IMR-90 (cell line): ENCODE results near the gene FBXL7. TPM values are rescaled to one million over a fixed set of nuclear protein-coding genes. Genes with fewer than 3 reads are reported as not detected.

Source experiments
- ATAC-seq: fragments of 200-7000 bp; cut with Tn5 transposase; 2 replicates; pipeline ENCODE4 v1.9.1; 2020; ENCODE audit warnings: low read depth, mild to moderate bottlenecking, moderate library complexity
- BruUV-seq: library from RNA; stranded (reverse); fragments of 400-500 nt; replicated peaks from 2 replicates; lab custom pipeline; 2021; lab: Mats Ljungman, UMichigan
- CTCF ChIA-PET: fragments of 300-600 bp; formaldehyde crosslinking; extraction: SDS; loops from one replicate; lab custom pipeline; 2021; ENCODE audit warnings: antibody characterized with exemption; lab: Yijun Ruan, JAX
- POLR2A ChIA-PET: fragments of 300-600 bp; sonication (Branson Sonifier 250); formaldehyde crosslinking; loops from one replicate; lab custom pipeline; 2022; ENCODE audit warnings: antibody characterized with exemption; ENCODE audit not compliant: unreplicated experiment; lab: Charles Lee
- DNase-seq: peaks from one replicate; pipeline ENCODE4 v3.0.0; 2013
- H2AFZ ChIP-seq: replicated peaks from 2 replicates; pipeline ENCODE3; 2013; ENCODE audit warnings: low read length, mild to moderate bottlenecking; ENCODE audit not compliant: poor library complexity
- H2AK5ac ChIP-seq: 2 replicates; pipeline ENCODE4 v1.6.1; 2013; ENCODE audit warnings: low read depth, low read length, inconsistent platforms
- H2AK9ac ChIP-seq: replicated peaks from 2 replicates; pipeline ENCODE3; 2013; ENCODE audit warnings: mild to moderate bottlenecking, low read depth, low read length, moderate library complexity; ENCODE audit not compliant: poor library complexity
- H2BK120ac ChIP-seq: 2 replicates; pipeline ENCODE4 v1.6.1; 2013; ENCODE audit warnings: low read depth, low read length, inconsistent platforms
- H2BK15ac ChIP-seq: 3 replicates; pipeline ENCODE4 v1.6.1; 2013; ENCODE audit warnings: low read depth, low read length, inconsistent platforms
- H2BK20ac ChIP-seq: 2 replicates; pipeline ENCODE4 v1.6.1; 2013; ENCODE audit warnings: low read depth, mild to moderate bottlenecking, inconsistent platforms, low read length, moderate library complexity
- H2BK5ac ChIP-seq: 2 replicates; pipeline ENCODE4 v1.6.1; 2013; ENCODE audit warnings: mild to moderate bottlenecking, low read depth, low read length, inconsistent platforms; ENCODE audit not compliant: poor library complexity, severe bottlenecking
- H3K14ac ChIP-seq: replicated peaks from 2 replicates; pipeline ENCODE4 v1.6.1; 2013; ENCODE audit warnings: low read depth, low read length, inconsistent platforms
- H3K18ac ChIP-seq: 2 replicates; pipeline ENCODE4 v1.6.1; 2013; ENCODE audit warnings: low read depth, low read length, control low read depth
- H3K23ac ChIP-seq: 2 replicates; pipeline ENCODE4 v1.6.1; 2013; ENCODE audit warnings: low read depth, low read length, inconsistent platforms
- H3K27ac ChIP-seq: 2 replicates; pipeline ENCODE4 v1.5.1; 2013; ENCODE audit warnings: mild to moderate bottlenecking, control low read depth, low read length; ENCODE audit not compliant: insufficient read depth
- H3K27me3 ChIP-seq: 2 replicates; pipeline ENCODE4 v1.6.1; 2013; ENCODE audit warnings: low read length; ENCODE audit not compliant: control insufficient read depth, insufficient read depth
- H3K36me3 ChIP-seq: 2 replicates; pipeline ENCODE4 v1.6.1; 2013; ENCODE audit warnings: low read length, mixed read lengths; ENCODE audit not compliant: control insufficient read depth, insufficient read depth
- H3K4ac ChIP-seq: 2 replicates; pipeline ENCODE4 v1.6.1; 2013; ENCODE audit warnings: low read depth, low read length, inconsistent platforms
- H3K4me1 ChIP-seq: 2 replicates; pipeline ENCODE4 v1.6.1; 2013; ENCODE audit warnings: low read length, mixed read lengths; ENCODE audit not compliant: control insufficient read depth, insufficient read depth
- H3K4me2 ChIP-seq: 2 replicates; pipeline ENCODE4 v1.6.1; 2013; ENCODE audit warnings: low read depth, mild to moderate bottlenecking, control low read depth, low read length, moderate library complexity
- H3K4me3 ChIP-seq: 2 replicates; pipeline ENCODE4 v1.5.1; 2013; ENCODE audit warnings: low read depth, mild to moderate bottlenecking, control low read depth, low read length, moderate library complexity; ENCODE audit not compliant: insufficient read depth
- H3K56ac ChIP-seq: 2 replicates; pipeline ENCODE4 v1.6.1; 2013; ENCODE audit warnings: low read length, inconsistent platforms; ENCODE audit not compliant: insufficient read depth; ENCODE audit errors: extremely low read depth
- H3K79me1 ChIP-seq, 2 experiments: 2 replicates each; pipeline ENCODE4 v1.6.1; 2013; ENCODE audit warnings: low read length in 2 of 2, inconsistent platforms in 1 of 2, low read depth in 1 of 2
- H3K9ac ChIP-seq: 2 replicates; pipeline ENCODE4 v1.6.1; 2013; ENCODE audit warnings: low read depth, low read length, control low read depth
- H3K9me1 ChIP-seq: 2 replicates; pipeline ENCODE4 v1.6.1; 2013; ENCODE audit warnings: low read length, inconsistent platforms; ENCODE audit not compliant: insufficient read depth
- H3K9me3 ChIP-seq: 2 replicates; pipeline ENCODE4 v1.6.1; 2013; ENCODE audit warnings: low read length; ENCODE audit not compliant: control insufficient read depth, insufficient read depth
- H4K20me1 ChIP-seq: 2 replicates; pipeline ENCODE4 v1.6.1; 2013; ENCODE audit warnings: low read length, inconsistent platforms; ENCODE audit not compliant: insufficient read depth
- H4K5ac ChIP-seq: 2 replicates; pipeline ENCODE4 v1.6.1; 2013; ENCODE audit warnings: mild to moderate bottlenecking, low read depth, low read length, control low read depth
- H4K8ac ChIP-seq, 2 experiments: 2 replicates each; pipeline ENCODE4 v1.6.1; 2013; ENCODE audit warnings: low read depth in 2 of 2, low read length in 2 of 2, control low read depth in 1 of 2, inconsistent platforms in 1 of 2
- H4K91ac ChIP-seq: 2 replicates; pipeline ENCODE4 v1.6.1; 2013; ENCODE audit warnings: low read depth, low read length, inconsistent platforms; ENCODE audit not compliant: insufficient read depth
- BHLHE40 ChIP-seq: fragments of 150-350 bp; IDR thresholded peaks from 2 replicates; pipeline ENCODE4 v1.6.1; 2016; ENCODE audit warnings: mild to moderate bottlenecking, low read depth, low read length
- CHD1 ChIP-seq: IDR thresholded peaks from 2 replicates; pipeline ENCODE4 v1.6.1; 2012; ENCODE audit warnings: low read depth, low read length, improper control_type of control experiment
- FOS ChIP-seq: fragments of 150-350 bp; IDR thresholded peaks from 2 replicates; pipeline ENCODE4 v1.6.1; 2016; ENCODE audit warnings: low read depth, low read length
- MAFK ChIP-seq: IDR thresholded peaks from 2 replicates; pipeline ENCODE4 v1.6.1; 2012; ENCODE audit warnings: low read depth, low read length, improper control_type of control experiment
- MAZ ChIP-seq: IDR thresholded peaks from 2 replicates; pipeline ENCODE4 v1.6.1; 2012; ENCODE audit warnings: low read depth, mild to moderate bottlenecking, low read length, improper control_type of control experiment, moderate library complexity, borderline replicate concordance
- MXI1 ChIP-seq: IDR thresholded peaks from 2 replicates; pipeline ENCODE4 v1.6.1; 2012; ENCODE audit warnings: low read depth, mild to moderate bottlenecking, low read length, moderate library complexity, borderline replicate concordance
- NFE2L2 ChIP-seq: fragments of 150-350 bp; IDR thresholded peaks from 2 replicates; pipeline ENCODE4 v1.6.1; 2016; ENCODE audit warnings: low read depth, mild to moderate bottlenecking, low read length
- POLR2A ChIP-seq: IDR thresholded peaks from 2 replicates; pipeline ENCODE4 v1.6.1; 2012; ENCODE audit warnings: mild to moderate bottlenecking, low read depth, low read length
- RAD21 ChIP-seq: IDR thresholded peaks from 2 replicates; pipeline ENCODE4 v1.6.1; 2012; ENCODE audit warnings: low read length, improper control_type of control experiment
- RCOR1 ChIP-seq: IDR thresholded peaks from 2 replicates; pipeline ENCODE4 v1.6.1; 2012; ENCODE audit warnings: mild to moderate bottlenecking, low read length, improper control_type of control experiment; ENCODE audit not compliant: insufficient replicate concordance
- RFX5 ChIP-seq: IDR thresholded peaks from 2 replicates; pipeline ENCODE4 v1.8.0; 2012; ENCODE audit warnings: low read depth, mild to moderate bottlenecking, low read length, moderate library complexity
- SMC3 ChIP-seq: fragments of 150-350 bp; IDR thresholded peaks from 2 replicates; pipeline ENCODE4 v1.6.1; 2016; ENCODE audit warnings: low read depth, mild to moderate bottlenecking, antibody characterized with exemption, low read length, moderate library complexity
- WGBS, 2 experiments: methylation state at CpG; one replicate each; pipeline versions ENCODE4 v1.1.5 to v1.1.7; 2013; ENCODE audit warnings: missing lambda C conversion rate in 2 of 2; ENCODE audit not compliant: insufficient read length in 1 of 2; ENCODE audit errors: extremely low coverage in 2 of 2; 5-methylcytosine and 5-hydroxymethylcytosine counted together
- dilution Hi-C: fragments of 300-500 bp; cut with HindIII; formaldehyde crosslinking; loops from one replicate; pipeline ENCODE4 v1.14.3; 2018; ENCODE audit warnings: low sequenced_read_pairs; ENCODE audit not compliant: unreplicated experiment
- in situ Hi-C: fragments of 300-500 bp; cut with MboI; formaldehyde crosslinking; loops from 3 replicates; pipeline ENCODE4 v1.14.3; 2019; ENCODE audit warnings: low sequenced_read_pairs, inconsistent platforms, mixed read lengths
- intact Hi-C: fragments of 100-400 bp; cut with micrococcal nuclease; formaldehyde crosslinking; loops from 2 replicates; pipeline ENCODE4 v1.10.0; 2022
- polyA plus RNA-seq, 3 experiments: library from polyadenylated mRNA; depleted of rRNA; stranded (reverse); fragments of >200 nt; gene quantifications; 2 replicates each; pipeline ENCODE4 v1.2.3, GENCODE V29; 2012; ENCODE audit warnings: low replicate concordance in 1 of 3
- total RNA-seq: library from RNA; depleted of rRNA; stranded (reverse); fragments of >200 nt; gene quantifications from 2 replicates; pipeline ENCODE4 v1.2.3, GENCODE V29; 2012
- TF ChIP-seq, protein P1 (sequence below): fragments of 150-350 bp; IDR thresholded peaks from 2 replicates; pipeline ENCODE4 v1.6.1; 2017; ENCODE audit warnings: mild to moderate bottlenecking, antibody characterized with exemption, low read length, low read depth
- TF ChIP-seq, protein P2 (sequence below): conservative IDR thresholded peaks from 2 replicates; pipeline ENCODE4 v1.5.1; 2012; ENCODE audit warnings: mild to moderate bottlenecking, low read depth, low read length, improper control_type of control experiment
- TF ChIP-seq, protein P3 (sequence below): fragments of 150-350 bp; IDR thresholded peaks from 2 replicates; pipeline ENCODE4 v1.6.1; 2016; ENCODE audit warnings: low read depth, mild to moderate bottlenecking, low read length, moderate library complexity, borderline replicate concordance

FBXL7 gene
- total and polyA plus RNA-seq, 2 of the 4 experiments (the other 2 are of a cell fraction) = 4.1 to 10.2 TPM

DNA sequence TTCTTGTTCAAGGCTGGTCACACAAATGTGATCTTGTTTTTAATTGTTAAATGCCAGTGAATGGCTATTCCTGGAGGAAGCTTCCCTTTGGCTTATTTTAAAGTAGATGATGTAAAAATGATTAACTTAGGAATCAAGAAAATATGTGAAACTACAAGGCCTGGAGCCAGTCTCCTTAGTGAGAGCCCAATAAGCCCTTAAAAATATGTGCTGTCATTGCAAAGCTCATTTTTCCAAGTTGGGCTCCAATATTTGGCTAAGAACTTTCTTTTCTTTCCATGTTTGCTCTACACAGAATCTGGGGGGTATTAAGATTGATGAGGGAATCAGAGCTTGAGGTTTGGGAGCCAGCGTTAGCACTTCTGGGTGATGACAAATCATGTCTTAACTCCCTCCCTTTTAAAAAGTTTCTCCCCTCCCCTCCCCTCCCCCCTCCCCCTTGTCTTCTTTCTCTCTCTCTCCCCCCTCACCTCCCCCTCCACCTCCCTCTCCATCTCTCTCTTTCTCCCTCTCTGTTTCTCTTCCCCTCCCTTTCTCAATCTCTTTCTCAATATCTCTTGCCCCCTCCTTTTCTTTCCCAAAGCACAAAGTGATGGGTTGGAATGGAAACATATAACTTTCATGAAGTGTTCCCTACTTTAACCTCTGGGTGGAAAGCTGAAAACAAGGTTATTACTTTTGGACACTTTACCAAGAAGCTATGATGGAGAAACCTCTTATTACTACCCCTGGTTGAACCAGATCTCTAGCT is 86.0 kb downstream of the FBXL7 start:
- WGBS, 2 experiments = no CpG with 5 or more reads among the region's 1 CpG
- in situ Hi-C loops = no loop called here
- no peak for TF ChIP-seq RFX5
- TF ChIP-seq, protein P1, sequence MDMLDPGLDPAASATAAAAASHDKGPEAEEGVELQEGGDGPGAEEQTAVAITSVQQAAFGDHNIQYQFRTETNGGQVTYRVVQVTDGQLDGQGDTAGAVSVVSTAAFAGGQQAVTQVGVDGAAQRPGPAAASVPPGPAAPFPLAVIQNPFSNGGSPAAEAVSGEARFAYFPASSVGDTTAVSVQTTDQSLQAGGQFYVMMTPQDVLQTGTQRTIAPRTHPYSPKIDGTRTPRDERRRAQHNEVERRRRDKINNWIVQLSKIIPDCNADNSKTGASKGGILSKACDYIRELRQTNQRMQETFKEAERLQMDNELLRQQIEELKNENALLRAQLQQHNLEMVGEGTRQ = no peak
- no peak for TF ChIP-seq MAZ
- TF ChIP-seq FOS = no peak
- TF ChIP-seq NFE2L2 = no peak
- no peak for TF ChIP-seq RAD21
- no peak for TF ChIP-seq CHD1
- TF ChIP-seq POLR2A = no peak
- TF ChIP-seq, protein P2, sequence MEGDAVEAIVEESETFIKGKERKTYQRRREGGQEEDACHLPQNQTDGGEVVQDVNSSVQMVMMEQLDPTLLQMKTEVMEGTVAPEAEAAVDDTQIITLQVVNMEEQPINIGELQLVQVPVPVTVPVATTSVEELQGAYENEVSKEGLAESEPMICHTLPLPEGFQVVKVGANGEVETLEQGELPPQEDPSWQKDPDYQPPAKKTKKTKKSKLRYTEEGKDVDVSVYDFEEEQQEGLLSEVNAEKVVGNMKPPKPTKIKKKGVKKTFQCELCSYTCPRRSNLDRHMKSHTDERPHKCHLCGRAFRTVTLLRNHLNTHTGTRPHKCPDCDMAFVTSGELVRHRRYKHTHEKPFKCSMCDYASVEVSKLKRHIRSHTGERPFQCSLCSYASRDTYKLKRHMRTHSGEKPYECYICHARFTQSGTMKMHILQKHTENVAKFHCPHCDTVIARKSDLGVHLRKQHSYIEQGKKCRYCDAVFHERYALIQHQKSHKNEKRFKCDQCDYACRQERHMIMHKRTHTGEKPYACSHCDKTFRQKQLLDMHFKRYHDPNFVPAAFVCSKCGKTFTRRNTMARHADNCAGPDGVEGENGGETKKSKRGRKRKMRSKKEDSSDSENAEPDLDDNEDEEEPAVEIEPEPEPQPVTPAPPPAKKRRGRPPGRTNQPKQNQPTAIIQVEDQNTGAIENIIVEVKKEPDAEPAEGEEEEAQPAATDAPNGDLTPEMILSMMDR = no peak
- TF ChIP-seq, protein P3, sequence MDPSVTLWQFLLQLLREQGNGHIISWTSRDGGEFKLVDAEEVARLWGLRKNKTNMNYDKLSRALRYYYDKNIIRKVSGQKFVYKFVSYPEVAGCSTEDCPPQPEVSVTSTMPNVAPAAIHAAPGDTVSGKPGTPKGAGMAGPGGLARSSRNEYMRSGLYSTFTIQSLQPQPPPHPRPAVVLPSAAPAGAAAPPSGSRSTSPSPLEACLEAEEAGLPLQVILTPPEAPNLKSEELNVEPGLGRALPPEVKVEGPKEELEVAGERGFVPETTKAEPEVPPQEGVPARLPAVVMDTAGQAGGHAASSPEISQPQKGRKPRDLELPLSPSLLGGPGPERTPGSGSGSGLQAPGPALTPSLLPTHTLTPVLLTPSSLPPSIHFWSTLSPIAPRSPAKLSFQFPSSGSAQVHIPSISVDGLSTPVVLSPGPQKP = no peak
- TF ChIP-seq RCOR1 = no peak
- no peak for TF ChIP-seq BHLHE40
- no peak for TF ChIP-seq MXI1
- no peak for TF ChIP-seq MAFK
- TF ChIP-seq SMC3 = no peak

More for the DNA sequence above, 86.0 kb downstream of the FBXL7 start:
- dilution Hi-C loops = no loop called here
- intact Hi-C loops = no loop called here
- no peak overlapping the region; the same call in 1 of the 2 replicates for H3K18ac ChIP-seq
- H3K27me3 ChIP-seq = no peaks in the 10 kb centered on the region
- no peak overlapping the region for H4K91ac ChIP-seq
- H3K9me1 ChIP-seq = peaks cover 4% of the 10 kb centered on the region; the same call in 1 of the 2 replicates
- no peaks in the 10 kb centered on the region; the same call in 1 of the 2 replicates for H3K36me3 ChIP-seq
- BruUV-seq = no TSS peak
- H2AK5ac ChIP-seq = no peak overlapping the region
- H3K79me1 ChIP-seq = peaks cover 13% of the 10 kb centered on the region in 2 experiments
- no peak overlapping the region for H3K4me2 ChIP-seq
- ATAC-seq (no peak), DNase-seq (no peak)
- peaks cover 3% of the 10 kb centered on the region; the same call in 1 of the 2 replicates for H4K20me1 ChIP-seq
- ChIA-PET POLR2A (no interaction called here), CTCF (interaction anchor here (0.8 to 0.9 kb wide), 3 partner anchors 9 to 13 kb away, joined by 3 read pairs; no protein-coding TSS in a partner anchor)
- no peak overlapping the region for H3K56ac ChIP-seq
- no peak overlapping the region for H3K23ac ChIP-seq
- H3K9ac ChIP-seq = no peak overlapping the region
- no peak overlapping the region for H4K8ac ChIP-seq
- no peak overlapping the region for H2BK20ac ChIP-seq
- H3K4ac ChIP-seq = no peak overlapping the region
- no peak overlapping the region for H4K5ac ChIP-seq
- peaks cover 4% of the 10 kb centered on the region for H3K9me3 ChIP-seq
- H3K27ac ChIP-seq = no peak overlapping the region
- no peak overlapping the region for H3K4me3 ChIP-seq
- no peak overlapping the region for H3K14ac ChIP-seq
- H2AFZ ChIP-seq = no peak overlapping the region
- H2BK120ac ChIP-seq = no peak overlapping the region
- H3K4me1 ChIP-seq = 0 out of 2 replicates have a peak, but pooled peaks cover 2% of the 10 kb centered on the region
- H2AK9ac ChIP-seq = no peak overlapping the region
- no peak overlapping the region for H2BK15ac ChIP-seq
- H2BK5ac ChIP-seq = no peak overlapping the region
